Epithelial cell of esophagus (primary cell): ENCODE measurements around the gene MTARC2.

ENCODE experiments used
- DNase-seq: peaks from one replicate; pipeline ENCODE4 v3.0.0; 2010; ENCODE audit warnings: low read depth
- H3K4me3 ChIP-seq: 2 replicates; pipeline ENCODE4 v1.5.1; 2011; ENCODE audit warnings: mild to moderate bottlenecking, low read length, control low read depth
- CTCF ChIP-seq: IDR thresholded peaks from 2 replicates; pipeline ENCODE4 v1.5.1; 2011; ENCODE audit warnings: low read depth, mild to moderate bottlenecking, low read length, control low read depth, inconsistent platforms; ENCODE audit not compliant: insufficient read depth; ENCODE audit errors: missing control alignments

Gene MTARC2

GRCh38 chr1:220797044-220797443, 48.9 kb downstream of the MTARC2 start:
- no peak for TF ChIP-seq CTCF
- no peak for DNase-seq
- no peak overlapping the region for H3K4me3 ChIP-seq

DNA sequence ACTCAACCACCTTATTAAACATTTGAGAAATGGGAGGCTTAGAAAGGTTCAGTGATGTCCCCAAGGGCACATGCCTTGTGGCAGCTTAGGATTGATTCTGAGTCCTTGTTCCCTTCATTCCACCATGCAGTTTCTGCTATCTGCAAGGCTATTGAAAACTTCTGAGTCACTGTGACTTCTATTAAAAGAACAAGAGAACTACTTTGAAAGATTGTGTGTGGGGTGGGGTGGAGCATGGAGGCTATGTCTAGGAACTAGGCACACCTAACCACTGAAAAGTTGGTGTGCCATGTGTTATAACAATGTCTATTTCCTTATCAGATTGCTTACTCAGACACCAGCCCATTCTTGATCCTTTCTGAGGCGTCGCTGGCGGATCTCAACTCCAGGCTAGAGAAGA, 49.4 kb downstream of the MTARC2 start:
- peak; percentile 27 for DNase-seq
- H3K4me3 ChIP-seq: no peak overlapping the region
- TF ChIP-seq CTCF: no peak

DNA sequence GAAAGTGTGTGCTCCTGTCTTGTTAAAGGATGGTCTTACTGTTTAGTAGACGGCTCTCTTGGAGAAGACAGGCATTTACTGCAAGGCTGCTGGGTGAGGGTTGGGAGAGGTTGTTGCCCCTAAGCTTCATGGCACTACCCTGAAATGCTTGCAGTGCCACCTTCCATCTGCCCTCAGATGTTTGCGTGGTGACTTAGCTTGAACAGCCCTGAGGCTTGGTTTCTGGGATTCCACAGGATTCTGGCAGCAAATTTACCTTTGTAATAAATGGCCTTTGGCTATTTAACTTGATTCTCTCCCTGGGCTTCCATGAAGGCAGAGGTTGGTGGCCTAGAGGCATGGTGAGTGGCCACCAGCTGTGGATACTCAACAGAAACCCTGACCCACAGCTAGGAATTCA, 50.2 kb downstream of the MTARC2 start:
- no peak for TF ChIP-seq CTCF
- DNase-seq: no peak
- no peak overlapping the region for H3K4me3 ChIP-seq

DNA sequence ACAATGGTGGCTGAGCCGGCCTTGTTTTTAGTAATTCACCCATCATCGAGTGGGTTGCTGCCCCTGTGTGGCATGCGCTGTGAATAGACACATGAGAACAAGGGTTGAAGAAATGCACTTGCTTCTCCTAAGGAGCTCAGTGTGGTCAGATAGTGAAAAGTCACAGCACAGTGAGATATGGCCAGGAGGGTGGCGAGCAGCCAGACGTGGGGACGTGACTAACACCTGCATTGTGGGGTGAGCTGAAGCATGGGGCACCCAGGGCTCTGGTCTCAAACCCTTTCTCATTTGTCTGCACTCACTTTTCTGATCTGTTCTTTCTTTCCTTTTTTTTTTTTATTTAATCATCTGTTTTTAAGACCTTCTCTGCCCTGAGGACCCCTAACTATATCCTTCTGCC, 52.1 kb downstream of the MTARC2 start:
- no peak for DNase-seq
- no peak overlapping the region for H3K4me3 ChIP-seq
- no peak for TF ChIP-seq CTCF

GRCh38 chr1:220803401-220804201, 55.5 kb downstream of the MTARC2 start:
- peak; percentile 67 for TF ChIP-seq CTCF

DNA sequence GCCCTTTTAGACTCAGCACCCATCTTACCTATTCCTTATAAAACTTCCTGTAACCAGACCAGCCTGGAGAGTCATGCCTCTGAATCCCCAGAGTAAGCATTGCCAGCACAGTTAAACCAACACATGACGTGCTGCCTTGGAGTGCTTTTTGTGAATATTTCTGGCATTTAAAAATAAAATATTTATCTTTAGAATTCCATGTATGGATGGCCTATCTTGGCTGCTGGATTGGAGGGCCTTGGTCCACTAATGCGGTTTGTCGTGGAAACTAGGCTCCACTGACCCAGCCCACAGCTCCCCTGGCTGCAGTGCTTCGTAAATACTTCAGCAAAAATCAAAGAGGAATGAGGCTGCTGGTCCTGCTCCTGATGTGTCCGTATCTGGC, 56.1 kb downstream of the MTARC2 start:
- no peak for DNase-seq
- no peak overlapping the region for H3K4me3 ChIP-seq
- TF ChIP-seq CTCF: no peak

More at GRCh38 chr1:220803401-220804201, 55.5 kb downstream of the MTARC2 start:
- no peak overlapping the region for H3K4me3 ChIP-seq
- peak; percentile 37 for DNase-seq

- no peak for TF ChIP-seq CTCF
Measured at GRCh38 chr1:220806408-220806807, 58.3 kb downstream of the MTARC2 start.

More at GRCh38 chr1:220806408-220806807, 58.3 kb downstream of the MTARC2 start:
- no peak for DNase-seq
- H3K4me3 ChIP-seq: no peak overlapping the region
